Panc1 (cell line): ENCODE measurements around the gene HRH3. TPM values are rescaled to one million over a fixed set of nuclear protein-coding genes. Genes with fewer than 3 reads are reported as not detected.

Source experiments
- ATAC-seq: fragments of 200-7000 bp; cut with Tn5 transposase; 2 replicates; pipeline ENCODE4 v1.9.1; 2020; ENCODE audit warnings: mild to moderate bottlenecking, moderate library complexity
- BruUV-seq: library from RNA; stranded (reverse); fragments of 400-500 nt; replicated peaks from 2 replicates; lab custom pipeline; 2021; lab: Mats Ljungman, UMichigan
- CTCF ChIA-PET: fragments of 300-600 bp; sonication (Branson Sonifier 250); formaldehyde crosslinking; loops from one replicate; lab custom pipeline; 2022; ENCODE audit warnings: antibody characterized with exemption; lab: Charles Lee
- POLR2A ChIA-PET: fragments of 300-600 bp; sonication (Branson Sonifier 250); formaldehyde crosslinking; loops from one replicate; lab custom pipeline; 2022; ENCODE audit warnings: antibody characterized with exemption; lab: Charles Lee
- DNase-seq: peaks from one replicate; pipeline ENCODE4 v3.0.0-alpha.2; 2010; ENCODE audit warnings: low read depth, low spot score
- H3K27ac ChIP-seq: 2 replicates; pipeline ENCODE4 v1.5.1; 2011; ENCODE audit warnings: mild to moderate bottlenecking, low read length, inconsistent platforms
- H3K27me3 ChIP-seq: fragments of 200-500 bp; sonication (Bioruptor generic); 2 replicates; pipeline ENCODE4 v1.6.0; 2014; ENCODE audit warnings: low read length, inconsistent platforms; ENCODE audit not compliant: control insufficient read depth, insufficient read depth
- H3K36me3 ChIP-seq: fragments of 200-500 bp; sonication (Bioruptor generic); 2 replicates; pipeline ENCODE4 v1.5.1; 2014; ENCODE audit warnings: inconsistent platforms, mild to moderate bottlenecking, low read length, moderate library complexity; ENCODE audit not compliant: control insufficient read depth, insufficient read depth
- H3K4me1 ChIP-seq: 2 replicates; pipeline ENCODE4 v1.5.1; 2011; ENCODE audit warnings: inconsistent platforms, mild to moderate bottlenecking, low read length, moderate library complexity; ENCODE audit not compliant: control insufficient read depth, insufficient read depth
- H3K4me3 ChIP-seq, 2 experiments: 2 replicates each; pipeline ENCODE4 v1.5.1; 2011 to 2012; ENCODE audit warnings: low read depth in 2 of 2, low read length in 2 of 2, mild to moderate bottlenecking in 2 of 2, inconsistent platforms in 1 of 2, moderate library complexity in 1 of 2
- H3K9me3 ChIP-seq: fragments of 200-500 bp; sonication (Bioruptor generic); 2 replicates; pipeline ENCODE4 v1.5.1; 2014; ENCODE audit warnings: low read depth, mild to moderate bottlenecking, inconsistent platforms, low read length, moderate library complexity; ENCODE audit not compliant: control insufficient read depth, insufficient read depth
- CTCF ChIP-seq: fragments of 450-650 bp; IDR thresholded peaks from 2 replicates; pipeline ENCODE4 v1.5.1; 2017; ENCODE audit warnings: mild to moderate bottlenecking
- POLR2AphosphoS5 ChIP-seq: IDR thresholded peaks from 2 replicates; pipeline ENCODE4 v1.6.1; 2012; ENCODE audit warnings: mild to moderate bottlenecking, low read depth, low read length, moderate library complexity
- REST ChIP-seq, 2 experiments: IDR thresholded peaks; 2 replicates each; pipeline ENCODE4 v1.6.1; 2011 to 2012; ENCODE audit warnings: low read depth in 2 of 2, control low read depth in 1 of 2, low read length in 1 of 2, mild to moderate bottlenecking in 1 of 2, moderate library complexity in 1 of 2; ENCODE audit not compliant: insufficient read depth in 1 of 2
- SIN3A ChIP-seq: IDR thresholded peaks from 2 replicates; pipeline ENCODE4 v1.6.1; 2012; ENCODE audit warnings: low read depth, mild to moderate bottlenecking, low read length, moderate library complexity, borderline replicate concordance; ENCODE audit not compliant: insufficient read depth
- TCF7L2 ChIP-seq: IDR thresholded peaks from 2 replicates; pipeline ENCODE4 v1.6.1; 2011; ENCODE audit warnings: mild to moderate bottlenecking, low read depth, low read length, inconsistent platforms
- in situ Hi-C: cut with HindIII; loops from 2 replicates; pipeline ENCODE4 v1.10.0; 2016; ENCODE audit warnings: low sequenced_read_pairs, low pct_unique_long_range_greater_than_20kb
- intact Hi-C: fragments of 100-400 bp; cut with micrococcal nuclease; formaldehyde crosslinking; loops from one replicate; pipeline ENCODE4 v1.10.0; 2022; ENCODE audit not compliant: unreplicated experiment
- total RNA-seq: library from RNA; stranded (reverse); gene quantifications from one replicate; pipeline ENCODE4 v1.2.1, GENCODE V29; 2021; ENCODE audit not compliant: unreplicated experiment

Gene HRH3
- total RNA-seq, 1 experiment from 2014 or later, result 0.10 TPM

GRCh38 chr20:62172666-62173065, 47.4 kb downstream of the HRH3 start:
- intact Hi-C loops (no loop called here), in situ Hi-C loops (no loop called here)
- no peaks in the 10 kb centered on the region for H3K4me1 ChIP-seq
- ChIA-PET CTCF (no interaction called here), POLR2A (no interaction called here)
- H3K27ac ChIP-seq, result no peak overlapping the region
- DNase-seq, result no peak
- H3K9me3 ChIP-seq, result no peaks in the 10 kb centered on the region
- H3K36me3 ChIP-seq, result no peaks in the 10 kb centered on the region
- BruUV-seq, result no TSS peak
- no peaks in the 10 kb centered on the region for H3K27me3 ChIP-seq
- H3K4me3 ChIP-seq, result no peak overlapping the region
- TF ChIP-seq SIN3A (no peak), CTCF (no peak), TCF7L2 (no peak), POLR2AphosphoS5 (no peak), REST (IDR thresholded peaks at IDR 0.05; ENCODE audit: insufficient read depth in 1 of 2, low read depth in 2 of 2, low read length in 1 of 2) (no peak)
- ATAC-seq, result no peak

GRCh38 chr20:62171245-62171644, 48.8 kb downstream of the HRH3 start:
- Histone ChIP-seq H3K36me3 (no peaks in the 10 kb centered on the region), H3K4me3 (no peak overlapping the region), H3K4me1 (no peaks in the 10 kb centered on the region), H3K9me3 (no peaks in the 10 kb centered on the region), H3K27me3 (no peaks in the 10 kb centered on the region), H3K27ac (no peak overlapping the region)
- ChIA-PET POLR2A (no interaction called here), CTCF (no interaction called here)
- no peak for ATAC-seq
- no peak for DNase-seq
- intact Hi-C loops (no loop called here), in situ Hi-C loops (no loop called here)
- TF ChIP-seq REST (IDR thresholded peaks at IDR 0.05; ENCODE audit: insufficient read depth in 1 of 2, low read depth in 2 of 2, low read length in 1 of 2) (no peak), CTCF (no peak), SIN3A (no peak), TCF7L2 (no peak), POLR2AphosphoS5 (no peak)
- no TSS peak for BruUV-seq
